Keratinocyte (primary cell): ENCODE results near the gene SLC2A4RG. TPM values are rescaled to one million over a fixed set of nuclear protein-coding genes. Genes with fewer than 3 reads are reported as not detected.

ENCODE experiments used
- DNase-seq: peaks from one replicate; pipeline ENCODE4 v3.0.0-alpha.2; 2011; ENCODE audit warnings: low read depth, missing footprints, low spot score
- FAIRE-seq: peaks from 2 replicates; lab custom pipeline; 2011; peaks lifted over from hg19 to GRCh38; lab: Jason Lieb, UNC
- H2AFZ ChIP-seq: 2 replicates; pipeline ENCODE4 v1.6.0; 2012; ENCODE audit warnings: low read length, control low read depth, inconsistent platforms; ENCODE audit not compliant: control insufficient read depth
- H3K27ac ChIP-seq: 2 replicates; pipeline ENCODE4 v1.5.1; 2011; ENCODE audit warnings: low read length; ENCODE audit not compliant: control insufficient read depth, insufficient read depth
- H3K27me3 ChIP-seq: 3 replicates; pipeline ENCODE4 v1.6.0; 2011; ENCODE audit warnings: low read length; ENCODE audit not compliant: control insufficient read depth, insufficient read depth; ENCODE audit errors: extremely low read depth
- H3K36me3 ChIP-seq, 2 experiments: 2 replicates in 1 of 2; 3 replicates in 1 of 2; pipeline ENCODE4 v1.5.1; 2011; ENCODE audit warnings: low read length in 2 of 2, mild to moderate bottlenecking in 1 of 2; ENCODE audit not compliant: control insufficient read depth in 2 of 2, insufficient read depth in 2 of 2; ENCODE audit errors: extremely low read depth in 1 of 2
- H3K4me1 ChIP-seq: 3 replicates; pipeline ENCODE4 v1.5.1; 2011; ENCODE audit warnings: low read length; ENCODE audit not compliant: control insufficient read depth, insufficient read depth; ENCODE audit errors: extremely low read depth
- H3K4me2 ChIP-seq: 3 replicates; pipeline ENCODE4 v1.6.0; 2011; ENCODE audit warnings: low read depth, low read length; ENCODE audit not compliant: control insufficient read depth, insufficient read depth; ENCODE audit errors: extremely low read depth
- H3K4me3 ChIP-seq, 3 experiments: fragments of 200-600 bp in 1 of 3; sonication (generic) in 1 of 3; 2 replicates in 2 of 3; 3 replicates in 1 of 3; pipeline ENCODE4 v1.5.1; 2011 to 2016; ENCODE audit warnings: low read length in 3 of 3, mild to moderate bottlenecking in 3 of 3, control low read depth in 2 of 3, inconsistent platforms in 1 of 3, low read depth in 1 of 3, mixed read lengths in 1 of 3, mixed run types in 1 of 3, moderate library complexity in 1 of 3; ENCODE audit not compliant: control insufficient read depth in 2 of 3, insufficient read depth in 2 of 3; ENCODE audit errors: extremely low read depth in 1 of 3
- H3K79me2 ChIP-seq: 2 replicates; pipeline ENCODE4 v1.6.0; 2012; ENCODE audit warnings: low read length; ENCODE audit not compliant: control insufficient read depth, insufficient read depth
- H3K9ac ChIP-seq: 3 replicates; pipeline ENCODE4 v1.6.0; 2011; ENCODE audit warnings: low read length; ENCODE audit not compliant: control insufficient read depth, insufficient read depth; ENCODE audit errors: extremely low read depth
- H3K9me1 ChIP-seq: 3 replicates; pipeline ENCODE4 v1.6.0; 2011; ENCODE audit warnings: low read length; ENCODE audit not compliant: control insufficient read depth, insufficient read depth; ENCODE audit errors: extremely low read depth
- H3K9me3 ChIP-seq: 2 replicates; pipeline ENCODE4 v1.5.1; 2012; ENCODE audit warnings: low read depth, low read length; ENCODE audit not compliant: control insufficient read depth
- H4K20me1 ChIP-seq: 3 replicates; pipeline ENCODE4 v1.6.0; 2011; ENCODE audit warnings: low read length; ENCODE audit not compliant: control insufficient read depth, insufficient read depth; ENCODE audit errors: extremely low read depth
- CTCF ChIP-seq, 3 experiments: IDR thresholded peaks in 1 of 3; conservative IDR thresholded peaks in 1 of 3; optimal IDR thresholded peaks in 1 of 3; 2 replicates in 2 of 3; 3 replicates in 1 of 3; pipeline versions ENCODE3 to v1.5.1; 2011; ENCODE audit warnings: low read length in 3 of 3, mild to moderate bottlenecking in 3 of 3, moderate library complexity in 2 of 3, control low read depth in 1 of 3, inconsistent platforms in 1 of 3; ENCODE audit not compliant: insufficient read depth in 2 of 3; ENCODE audit errors: extremely low read depth in 1 of 3
- EZH2 ChIP-seq: IDR thresholded peaks from one replicate; pipeline ENCODE4 v1.6.1; 2012; ENCODE audit warnings: inconsistent platforms, mild to moderate bottlenecking, low read length, moderate library complexity
- dilution Hi-C: fragments of 300-500 bp; cut with MboI; formaldehyde crosslinking; loops from one replicate; pipeline ENCODE4 v1.7.0; 2020; ENCODE audit warnings: low sequenced_read_pairs; ENCODE audit not compliant: extremely low pct_ligation_motif_present
- polyA plus RNA-seq, 5 experiments: library from polyadenylated mRNA; depleted of rRNA in 3 of 5; stranded (reverse) in 3 of 5; stranded (forward) in 1 of 5; unstranded in 1 of 5; fragments of >200 nt; gene quantifications; 1 replicate in 1 of 5; 2 replicates in 3 of 5; 3 replicates in 1 of 5; pipeline versions ENCODE4 v1.2.1 to v1.2.3, GENCODE V29; 2011 to 2012; ENCODE audit warnings: missing spikeins in 2 of 5, low read depth in 1 of 5, low replicate concordance in 1 of 5

SLC2A4RG gene
- polyA plus RNA-seq, 1 donor (not counting 4 experiments of a cell fraction or from before 2014, with no cell fraction given) = 23.5 TPM

GRCh38 chr20:63787749-63788148, 48.2 kb downstream of the SLC2A4RG start:
- Histone ChIP-seq H2AFZ (no peak overlapping the region), H3K79me2 (no peaks in the 10 kb centered on the region), H4K20me1 (no peaks in the 10 kb centered on the region), H3K4me1 (no peaks in the 10 kb centered on the region), H3K9ac (no peak overlapping the region), H3K4me3 (no peak overlapping the region), H3K4me2 (no peak overlapping the region), H3K27me3 (no peaks in the 10 kb centered on the region), H3K9me1 (no peaks in the 10 kb centered on the region), H3K27ac (no peak overlapping the region), H3K36me3 (no peaks in the 10 kb centered on the region), H3K9me3 (no peaks in the 10 kb centered on the region)
- dilution Hi-C loops = no loop called here
- FAIRE-seq (no peak), DNase-seq (no peak)
- no peak for TF ChIP-seq EZH2
- no peak for TF ChIP-seq CTCF (optimal IDR thresholded peaks at IDR 0.05 in 1 of 3, IDR thresholded peaks at IDR 0.05 in 1 of 3, conservative IDR thresholded peaks at IDR 0.05 in 1 of 3; ENCODE audit: extremely low read depth in 1 of 3, insufficient read depth in 2 of 3, low read length in 3 of 3)

- H3K4me1 ChIP-seq = no peaks in the 10 kb centered on the region
- H3K9ac ChIP-seq = no peak overlapping the region
- no peaks in the 10 kb centered on the region for H3K79me2 ChIP-seq
- TF ChIP-seq CTCF (optimal IDR thresholded peaks at IDR 0.05 in 1 of 3, IDR thresholded peaks at IDR 0.05 in 1 of 3, conservative IDR thresholded peaks at IDR 0.05 in 1 of 3; ENCODE audit: extremely low read depth in 1 of 3, insufficient read depth in 2 of 3, low read length in 3 of 3) (no peak), EZH2 (no peak)
- no peak overlapping the region for H2AFZ ChIP-seq
- H3K36me3 ChIP-seq = no peaks in the 10 kb centered on the region
- no peak for FAIRE-seq
- H3K9me1 ChIP-seq = no peaks in the 10 kb centered on the region
- DNase-seq = no peak
- no peaks in the 10 kb centered on the region for H3K9me3 ChIP-seq
- no peak overlapping the region for H3K4me3 ChIP-seq
- peaks cover 3% of the 10 kb centered on the region for H3K27me3 ChIP-seq
- H4K20me1 ChIP-seq = no peaks in the 10 kb centered on the region
- H3K27ac ChIP-seq = no peak overlapping the region
- dilution Hi-C loops = no loop called here
- H3K4me2 ChIP-seq = no peak overlapping the region
Measured at GRCh38 chr20:63789836-63790571, 50.4 kb downstream of the SLC2A4RG start.
